ENCODE measurements around the gene C6orf132. TPM values are rescaled to one million over a fixed set of nuclear protein-coding genes. Genes with fewer than 3 reads are reported as not detected.

C6orf132 gene
- total RNA-seq, 2 donors from 2014 or later: 22.1 to 26.0 TPM

GRCh38 chr6:42110683-42111082, 31.7 kb downstream of the C6orf132 start:
- H3K27me3 ChIP-seq: no peaks in the 10 kb centered on the region
- peaks cover 0 to 6% of the 10 kb centered on the region in 2 donors for H3K36me3 ChIP-seq (replicated peaks in 1 of 2; ENCODE audit: insufficient read depth in 1 of 2, low read depth in 2 of 2)
- TF ChIP-seq POLR2A (IDR thresholded peaks at IDR 0.05) (no peak), CTCF (IDR thresholded peaks at IDR 0.05) (no peak)
- H3K4me3 ChIP-seq: no peak overlapping the region
- no peak overlapping the region for H3K27ac ChIP-seq
- WGBS, 2 donors: 67 to 75% methylated on average over 3 of the region's 3 CpGs
- DNase-seq (no peak), ATAC-seq (no peak)
- H3K4me1 ChIP-seq: no peaks in the 10 kb centered on the region
- no peaks in the 10 kb centered on the region for H3K9me3 ChIP-seq
- intact Hi-C loops (cut with DNase I): no loop called here

- H3K27ac ChIP-seq: no peak overlapping the region
- 94 to 96% methylated on average over 2 of the region's 2 CpGs for WGBS, 2 donors
- intact Hi-C loops (cut with DNase I): no loop called here
- H3K36me3 ChIP-seq (replicated peaks in 1 of 2; ENCODE audit: insufficient read depth in 1 of 2, low read depth in 2 of 2): peaks cover 0 to 9% of the 10 kb centered on the region in 2 donors
- no peak for ATAC-seq
- no peak for DNase-seq
- no peak overlapping the region for H3K4me3 ChIP-seq
- H3K4me1 ChIP-seq: no peaks in the 10 kb centered on the region
- TF ChIP-seq CTCF (IDR thresholded peaks at IDR 0.05) (no peak), POLR2A (IDR thresholded peaks at IDR 0.05) (no peak)
- no peaks in the 10 kb centered on the region for H3K27me3 ChIP-seq
- no peaks in the 10 kb centered on the region for H3K9me3 ChIP-seq
Measured at GRCh38 chr6:42108071-42108470, 34.3 kb downstream of the C6orf132 start.

GRCh38 chr6:42106112-42107023, 36.1 kb downstream of the C6orf132 start:
- Histone ChIP-seq H3K36me3 (replicated peaks in 1 of 2; ENCODE audit: insufficient read depth in 1 of 2, low read depth in 2 of 2) (peaks cover 0 to 9% of the 10 kb centered on the region in 2 donors), H3K27me3 (no peaks in the 10 kb centered on the region), H3K9me3 (no peaks in the 10 kb centered on the region), H3K27ac (no peak overlapping the region), H3K4me1 (no peaks in the 10 kb centered on the region), H3K4me3 (no peak overlapping the region)
- DNase-seq (peak in 2 of 4 donors; percentile 56 to 58), ATAC-seq (no peak)
- TF ChIP-seq CTCF (IDR thresholded peaks at IDR 0.05): no peak
- TF ChIP-seq POLR2A (IDR thresholded peaks at IDR 0.05): no peak
- intact Hi-C loops (cut with DNase I): no loop called here
- WGBS, 2 donors: 63 to 82% methylated on average over 7 to 17 of the region's 19 CpGs

- Histone ChIP-seq H3K27me3 (no peaks in the 10 kb centered on the region), H3K4me3 (no peak overlapping the region), H3K36me3 (replicated peaks in 1 of 2; ENCODE audit: insufficient read depth in 1 of 2, low read depth in 2 of 2) (peaks cover 0 to 9% of the 10 kb centered on the region in 2 donors), H3K4me1 (no peaks in the 10 kb centered on the region), H3K9me3 (no peaks in the 10 kb centered on the region), H3K27ac (no peak overlapping the region)
- no peak for TF ChIP-seq POLR2A (IDR thresholded peaks at IDR 0.05)
- intact Hi-C loops (cut with DNase I): no loop called here
- WGBS, 2 donors: 86 to 100% methylated on average over 1 of the region's 1 CpG
- DNase-seq (no peak), ATAC-seq (no peak)
Measured at GRCh38 chr6:42105709-42106108, 36.7 kb downstream of the C6orf132 start.

GRCh38 chr6:42105156-42105648, 37.2 kb downstream of the C6orf132 start:
- DNase-seq: no peak
- ATAC-seq: no peak
- Histone ChIP-seq H3K27me3 (no peaks in the 10 kb centered on the region), H3K9me3 (no peaks in the 10 kb centered on the region), H3K36me3 (replicated peaks in 1 of 2; ENCODE audit: insufficient read depth in 1 of 2, low read depth in 2 of 2) (peaks cover 0 to 9% of the 10 kb centered on the region in 2 donors), H3K4me1 (peaks cover 3% of the 10 kb centered on the region), H3K27ac (no peak overlapping the region), H3K4me3 (no peak overlapping the region)
- intact Hi-C loops (cut with DNase I): no loop called here
- 86 to 91% methylated on average over 6 to 17 of the region's 17 CpGs for WGBS, 2 donors
- TF ChIP-seq POLR2A (IDR thresholded peaks at IDR 0.05) (no peak), CTCF (IDR thresholded peaks at IDR 0.05) (no peak)

All from body of pancreas (tissue), 4 donors.